ENCODE measurements around the gene GOLGA8B. TPM values are rescaled to one million over a fixed set of nuclear protein-coding genes. Genes with fewer than 3 reads are reported as not detected.

The GOLGA8B gene
- total and polyA plus RNA-seq, 7 experiments from 2014 or later = 2.5 to 393 (median 300) TPM

Other genes starting within 250 kb of the GOLGA8B start
- 100 to 1,000 TPM in 4 of 5 experiments, 10 to 100 TPM in 1; 39.2 to 122 (median 111) TPM for gene SLC12A6, start 245.9 kb downstream of the GOLGA8B start, total RNA-seq
- 10 to 100 TPM in 1 of 2 donors, 1 to 10 TPM in 1; 9.6 to 13.4 TPM for gene SLC12A6, start 245.9 kb downstream of the GOLGA8B start, polyA plus RNA-seq
- 100 to 1,000 TPM in 1 of 5 experiments, 10 to 100 TPM in 4; 31.9 to 176 (median 75.7) TPM for gene NOP10, start 240.5 kb downstream of the GOLGA8B start, total RNA-seq
- 100 to 1,000 TPM; 335 to 371 TPM for gene NOP10, start 240.5 kb downstream of the GOLGA8B start, polyA plus RNA-seq
- not detected for gene NUTM1, start 240.3 kb downstream of the GOLGA8B start, total RNA-seq
- not detected for gene NUTM1, start 240.3 kb downstream of the GOLGA8B start, polyA plus RNA-seq
- 10 to 100 TPM; 40.0 to 95.5 (median 63.4) TPM for gene LPCAT4, start 216.5 kb downstream of the GOLGA8B start, total RNA-seq
- 10 to 100 TPM; 10.8 to 15.1 TPM for gene LPCAT4, start 216.5 kb downstream of the GOLGA8B start, polyA plus RNA-seq
- 100 to 1,000 TPM; 147 to 361 (median 158) TPM for gene GOLGA8A, start 145.8 kb downstream of the GOLGA8B start, total RNA-seq
- gene GOLGA8A, start 145.8 kb downstream of the GOLGA8B start, polyA plus RNA-seq = 1 to 10 TPM; 3.0 to 4.3 TPM
- gene GJD2, start 171.3 kb upstream of the GOLGA8B start, total RNA-seq = not detected
- not detected for gene GJD2, start 171.3 kb upstream of the GOLGA8B start, polyA plus RNA-seq
- gene ACTC1, start 211.9 kb upstream of the GOLGA8B start, total RNA-seq = not detected
- gene ACTC1, start 211.9 kb upstream of the GOLGA8B start, polyA plus RNA-seq = not detected